HepG2 (cell line): ENCODE measurements around the gene AHRR. TPM values are rescaled to one million over a fixed set of nuclear protein-coding genes. Genes with fewer than 3 reads are reported as not detected.

Source experiments
- ATAC-seq: fragments of 200-7000 bp; cut with Tn5 transposase; 3 replicates; pipeline ENCODE4 v1.9.1; 2020; ENCODE audit warnings: mild to moderate bottlenecking, moderate library complexity
- BruUV-seq: library from RNA; stranded (reverse); fragments of 400-500 nt; replicated peaks from 2 replicates; lab custom pipeline; 2021; lab: Mats Ljungman, UMichigan
- CTCF ChIA-PET: fragments of 300-600 bp; formaldehyde crosslinking; extraction: SDS; loops from one replicate; lab custom pipeline; 2021; ENCODE audit warnings: low total read pairs, inconsistent platforms, low intra/inter-chr PET ratio; lab: Yijun Ruan, JAX
- POLR2A ChIA-PET: fragments of 350-600 bp; sonication (Branson Sonifier 250); formaldehyde crosslinking; loops from one replicate; lab custom pipeline; 2020; ENCODE audit warnings: antibody characterized with exemption, inconsistent platforms; lab: Yijun Ruan, JAX
- DNase-seq: peaks from one replicate; pipeline ENCODE4 v3.0.0-alpha.2; 2015; ENCODE audit warnings: low spot score
- FAIRE-seq: peaks from 3 replicates; lab custom pipeline; 2011; peaks lifted over from hg19 to GRCh38; lab: Jason Lieb, UNC
- H2AFZ ChIP-seq: one replicate; pipeline ENCODE4 v1.6.1; 2011; ENCODE audit warnings: low read length, inconsistent platforms
- H3K27ac ChIP-seq: fragments of 300-600 bp; 3 replicates; pipeline ENCODE4 v1.8.0; 2011; ENCODE audit warnings: mixed run types, mild to moderate bottlenecking, mixed read lengths, low read length, inconsistent platforms; ENCODE audit not compliant: insufficient read depth; ENCODE audit errors: extremely low read length
- H3K27me3 ChIP-seq, 2 experiments: fragments of 200-600 bp in 1 of 2; 2 replicates in 1 of 2; 3 replicates in 1 of 2; pipeline versions ENCODE4 v1.6.0 to v1.8.0; 2011; ENCODE audit warnings: low read length in 2 of 2, mild to moderate bottlenecking in 2 of 2, moderate library complexity in 2 of 2, inconsistent platforms in 1 of 2; ENCODE audit not compliant: insufficient read depth in 2 of 2, control insufficient read depth in 1 of 2
- H3K36me3 ChIP-seq, 2 experiments: fragments of 200-600 bp in 1 of 2; replicated peaks in 1 of 2; 2 replicates in 1 of 2; 3 replicates in 1 of 2; pipeline versions ENCODE4 v1.5.1 to v1.8.0; 2011; ENCODE audit warnings: low read length in 2 of 2, inconsistent platforms in 1 of 2; ENCODE audit not compliant: insufficient read depth in 2 of 2, control insufficient read depth in 1 of 2
- H3K4me1 ChIP-seq: 2 replicates; pipeline ENCODE4 v1.5.1; 2012; ENCODE audit warnings: low read length, inconsistent platforms; ENCODE audit not compliant: insufficient read depth
- H3K4me2 ChIP-seq: 2 replicates; pipeline ENCODE4 v1.6.0; 2011; ENCODE audit warnings: low read depth, low read length, inconsistent platforms
- H3K4me3 ChIP-seq, 3 experiments: fragments of 200-600 bp in 1 of 3; sonication (generic), shearing (Covaris generic) in 1 of 3; replicated peaks in 1 of 3; 2 replicates each; pipeline ENCODE4 v1.5.1; 2011 to 2016; ENCODE audit warnings: low read length in 3 of 3, inconsistent platforms in 2 of 3, low read depth in 2 of 3, mild to moderate bottlenecking in 2 of 3, control low read depth in 1 of 3, mixed read lengths in 1 of 3; ENCODE audit not compliant: insufficient read depth in 1 of 3
- H3K79me2 ChIP-seq: one replicate; pipeline ENCODE4 v1.6.1; 2011; ENCODE audit warnings: low read length, inconsistent platforms; ENCODE audit not compliant: insufficient read depth
- H3K9ac ChIP-seq: 2 replicates; pipeline ENCODE4 v1.6.0; 2011; ENCODE audit warnings: mild to moderate bottlenecking, low read depth, low read length, inconsistent platforms; ENCODE audit not compliant: insufficient read depth
- H3K9me3 ChIP-seq: 2 replicates; pipeline ENCODE4 v1.5.1; 2012; ENCODE audit warnings: mild to moderate bottlenecking, low read length
- H4K20me1 ChIP-seq: 2 replicates; pipeline ENCODE4 v1.6.0; 2011; ENCODE audit warnings: inconsistent platforms, mild to moderate bottlenecking, low read length, moderate library complexity; ENCODE audit not compliant: insufficient read depth
- ATF4 ChIP-seq, 2 experiments: fragments of 450-650 bp in 1 of 2; sonication (generic) in 1 of 2; formaldehyde crosslinking; IDR thresholded peaks; 2 replicates each; pipeline versions ENCODE4 v1.5.0 to v1.8.0; 2020 to 2022; ENCODE audit warnings: mild to moderate bottlenecking in 1 of 2, missing genetic modification reagents in 1 of 2
- FLYWCH1 ChIP-seq: sonication (generic); formaldehyde crosslinking; IDR thresholded peaks from 2 replicates; pipeline ENCODE4 v1.8.1; 2023; ENCODE audit warnings: mild to moderate bottlenecking, missing genetic modification reagents
- HNF4G ChIP-seq, 2 experiments: sonication (generic) in 1 of 2; formaldehyde crosslinking in 1 of 2; IDR thresholded peaks; 2 replicates each; pipeline versions ENCODE4 v1.4.0 to v1.6.1; 2011 to 2020; ENCODE audit warnings: borderline replicate concordance in 2 of 2, low read depth in 2 of 2, mild to moderate bottlenecking in 2 of 2, low read length in 1 of 2, missing genetic modification reagents in 1 of 2, moderate library complexity in 1 of 2
- KLF11 ChIP-seq: IDR thresholded peaks from 2 replicates; pipeline ENCODE4 v1.6.1; 2016; ENCODE audit warnings: missing compliant biosample characterization
- NFKB2 ChIP-seq: sonication (generic); formaldehyde crosslinking; IDR thresholded peaks from 2 replicates; pipeline ENCODE4 v1.4.0; 2020; ENCODE audit warnings: missing genetic modification reagents, borderline replicate concordance
- RNF2 ChIP-seq: fragments of 450-650 bp; conservative IDR thresholded peaks from 2 replicates; pipeline ENCODE4 v1.6.1; 2016; ENCODE audit warnings: low read depth
- SOX5 ChIP-seq: IDR thresholded peaks from 2 replicates; pipeline ENCODE4 v1.6.1; 2016; ENCODE audit warnings: borderline replicate concordance
- ZNF264 ChIP-seq: sonication (generic); formaldehyde crosslinking; IDR thresholded peaks from 2 replicates; pipeline ENCODE4 v1.4.0; 2020; ENCODE audit warnings: missing genetic modification reagents
- ZNF354B ChIP-seq: sonication (generic); formaldehyde crosslinking; IDR thresholded peaks from 2 replicates; pipeline ENCODE4 v1.8.0; 2022; ENCODE audit warnings: mild to moderate bottlenecking, missing genetic modification reagents
- ZNF800 ChIP-seq: sonication (generic); formaldehyde crosslinking; IDR thresholded peaks from 2 replicates; pipeline ENCODE4 v1.4.0; 2020; ENCODE audit warnings: missing genetic modification reagents
- WGBS: methylation state at CpG from one replicate; pipeline ENCODE4 v1.1.6; 2017; ENCODE audit warnings: low lambda C conversion rate; 5-methylcytosine and 5-hydroxymethylcytosine counted together
- in situ Hi-C: cut with HindIII; loops from 2 replicates; pipeline ENCODE4 v1.10.0; 2017; ENCODE audit warnings: low pct_unique_long_range_greater_than_20kb; ENCODE audit not compliant: extremely low pct_ligation_motif_present
- intact Hi-C: fragments of 100-400 bp; cut with micrococcal nuclease; formaldehyde crosslinking; loops from one replicate; pipeline ENCODE4 v1.10.0; 2022; ENCODE audit not compliant: unreplicated experiment
- polyA plus RNA-seq, 8 experiments: library from polyadenylated mRNA; depleted of rRNA in 3 of 8; stranded (reverse) in 7 of 8; unstranded in 1 of 8; fragments of >200 nt; fragmentation: Illumina TruSeq in 4 of 8; extraction: Trizol in 4 of 8; gene quantifications; 2 replicates each; pipeline versions ENCODE4 v1.2.1 to v1.2.3, GENCODE V29; 2011 to 2016; ENCODE audit warnings: low read depth in 4 of 8, missing spikeins in 1 of 8, mixed read lengths in 1 of 8; ENCODE audit not compliant: insufficient read depth in 1 of 8
- total RNA-seq, 5 experiments: library from RNA; depleted of rRNA; stranded (reverse); fragments of >200 nt; fragmentation: Illumina TruSeq; extraction: Trizol; gene quantifications; 2 replicates each; pipeline ENCODE4 v1.2.3, GENCODE V29; 2016; ENCODE audit warnings: low read depth in 1 of 5

The AHRR gene
- total and polyA plus RNA-seq, 2 of the 13 experiments (the other 11 are each of a cell fraction or from before 2014, with no cell fraction given), result 0.28 to 0.35 TPM

GRCh38 chr5:400282-401145 lies 79.0 kb downstream of the AHRR start:
- no peaks in the 10 kb centered on the region for H3K9me3 ChIP-seq
- H3K9ac ChIP-seq, result peak overlapping the region; percentile 17; the same call in 1 of the 2 replicates
- CTCF ChIA-PET, result no interaction called here
- in situ Hi-C loops, result no loop called here
- intact Hi-C loops, result no loop called here
- H3K79me2 ChIP-seq, result no peaks in the 10 kb centered on the region
- peaks cover 0 to 2% of the 10 kb centered on the region in 2 experiments; a peak in 2 of 5 replicates for H3K27me3 ChIP-seq
- POLR2A ChIA-PET, result no interaction called here
- no peak overlapping the region; a peak in 1 of 6 replicates for H3K4me3 ChIP-seq
- H3K4me2 ChIP-seq, result peak overlapping the region; percentile 57
- no TSS peak for BruUV-seq
- TF ChIP-seq RNF2 (0 out of 2 replicates have a peak, but pooled peaks have one; percentile 16), FLYWCH1 (no peak)
- H2AFZ ChIP-seq, result no peak overlapping the region
- no peak overlapping the region for H3K27ac ChIP-seq
- 53% methylated on average over 21 of the region's 26 CpGs for WGBS
- no peak for FAIRE-seq
- H3K36me3 ChIP-seq, result no peaks in the 10 kb centered on the region
- no peak for ATAC-seq
- no peak for DNase-seq
- H4K20me1 ChIP-seq, result no peaks in the 10 kb centered on the region
- peaks cover 12% of the 10 kb centered on the region for H3K4me1 ChIP-seq

GRCh38 chr5:401146-402034 lies 79.9 kb downstream of the AHRR start:
- ChIA-PET POLR2A (no interaction called here), CTCF (no interaction called here)
- H2AFZ ChIP-seq, result no peak overlapping the region
- DNase-seq (no peak), FAIRE-seq (no peak), ATAC-seq (no peak)
- WGBS, result 83% methylated on average over 19 of the region's 24 CpGs
- H3K9ac ChIP-seq, result no peak overlapping the region
- H3K4me1 ChIP-seq, result peaks cover 12% of the 10 kb centered on the region
- H4K20me1 ChIP-seq, result no peaks in the 10 kb centered on the region
- H3K79me2 ChIP-seq, result no peaks in the 10 kb centered on the region
- no peak overlapping the region for H3K27ac ChIP-seq
- no peak overlapping the region for H3K4me2 ChIP-seq
- BruUV-seq, result no TSS peak
- H3K36me3 ChIP-seq, result no peaks in the 10 kb centered on the region
- H3K9me3 ChIP-seq, result no peaks in the 10 kb centered on the region
- intact Hi-C loops (no loop called here), in situ Hi-C loops (no loop called here)
- no peak overlapping the region for H3K4me3 ChIP-seq
- H3K27me3 ChIP-seq, result peaks cover 0 to 2% of the 10 kb centered on the region in 2 experiments; a peak in 2 of 5 replicates
- no peak for TF ChIP-seq ZNF264 (CRISPR knock-in tag)
- TF ChIP-seq HNF4G (IDR thresholded peaks at IDR 0.05; ENCODE audit: borderline replicate concordance, low read depth, low read length), result no peak
- TF ChIP-seq HNF4G (CRISPR knock-in tag; IDR thresholded peaks at IDR 0.05; ENCODE audit: borderline replicate concordance, low read depth), result no peak
- TF ChIP-seq NFKB2 (CRISPR knock-in tag), result no peak
- TF ChIP-seq ZNF800 (CRISPR knock-in tag), result no peak
- TF ChIP-seq ATF4 (CRISPR knock-in tag; IDR thresholded peaks at IDR 0.05), result no peak
- TF ChIP-seq SOX5, result no peak
- TF ChIP-seq ZNF354B, result no peak
- no peak for TF ChIP-seq KLF11 (CRISPR knock-in tag)
